Keratinocyte (primary cell): ENCODE data around the gene NXPH3. TPM values are rescaled to one million over a fixed set of nuclear protein-coding genes. Genes with fewer than 3 reads are reported as not detected.

Experiments used
- DNase-seq: peaks from one replicate; pipeline ENCODE4 v3.0.0-alpha.2; 2011; ENCODE audit warnings: low read depth, missing footprints, low spot score
- FAIRE-seq: peaks from 2 replicates; lab custom pipeline; 2011; peaks lifted over from hg19 to GRCh38; lab: Jason Lieb, UNC
- H2AFZ ChIP-seq: 2 replicates; pipeline ENCODE4 v1.6.0; 2012; ENCODE audit warnings: low read length, control low read depth, inconsistent platforms; ENCODE audit not compliant: control insufficient read depth
- H3K27ac ChIP-seq: 2 replicates; pipeline ENCODE4 v1.5.1; 2011; ENCODE audit warnings: low read length; ENCODE audit not compliant: control insufficient read depth, insufficient read depth
- H3K27me3 ChIP-seq: 3 replicates; pipeline ENCODE4 v1.6.0; 2011; ENCODE audit warnings: low read length; ENCODE audit not compliant: control insufficient read depth, insufficient read depth; ENCODE audit errors: extremely low read depth
- H3K36me3 ChIP-seq, 2 experiments: 2 replicates in 1 of 2; 3 replicates in 1 of 2; pipeline ENCODE4 v1.5.1; 2011; ENCODE audit warnings: low read length in 2 of 2, mild to moderate bottlenecking in 1 of 2; ENCODE audit not compliant: control insufficient read depth in 2 of 2, insufficient read depth in 2 of 2; ENCODE audit errors: extremely low read depth in 1 of 2
- H3K4me1 ChIP-seq: 3 replicates; pipeline ENCODE4 v1.5.1; 2011; ENCODE audit warnings: low read length; ENCODE audit not compliant: control insufficient read depth, insufficient read depth; ENCODE audit errors: extremely low read depth
- H3K4me2 ChIP-seq: 3 replicates; pipeline ENCODE4 v1.6.0; 2011; ENCODE audit warnings: low read depth, low read length; ENCODE audit not compliant: control insufficient read depth, insufficient read depth; ENCODE audit errors: extremely low read depth
- H3K4me3 ChIP-seq, 3 experiments: fragments of 200-600 bp in 1 of 3; sonication (generic) in 1 of 3; 2 replicates in 2 of 3; 3 replicates in 1 of 3; pipeline ENCODE4 v1.5.1; 2011 to 2016; ENCODE audit warnings: low read length in 3 of 3, mild to moderate bottlenecking in 3 of 3, control low read depth in 2 of 3, inconsistent platforms in 1 of 3, low read depth in 1 of 3, mixed read lengths in 1 of 3, mixed run types in 1 of 3, moderate library complexity in 1 of 3; ENCODE audit not compliant: control insufficient read depth in 2 of 3, insufficient read depth in 2 of 3; ENCODE audit errors: extremely low read depth in 1 of 3
- H3K79me2 ChIP-seq: 2 replicates; pipeline ENCODE4 v1.6.0; 2012; ENCODE audit warnings: low read length; ENCODE audit not compliant: control insufficient read depth, insufficient read depth
- H3K9ac ChIP-seq: 3 replicates; pipeline ENCODE4 v1.6.0; 2011; ENCODE audit warnings: low read length; ENCODE audit not compliant: control insufficient read depth, insufficient read depth; ENCODE audit errors: extremely low read depth
- H3K9me1 ChIP-seq: 3 replicates; pipeline ENCODE4 v1.6.0; 2011; ENCODE audit warnings: low read length; ENCODE audit not compliant: control insufficient read depth, insufficient read depth; ENCODE audit errors: extremely low read depth
- H3K9me3 ChIP-seq: 2 replicates; pipeline ENCODE4 v1.5.1; 2012; ENCODE audit warnings: low read depth, low read length; ENCODE audit not compliant: control insufficient read depth
- H4K20me1 ChIP-seq: 3 replicates; pipeline ENCODE4 v1.6.0; 2011; ENCODE audit warnings: low read length; ENCODE audit not compliant: control insufficient read depth, insufficient read depth; ENCODE audit errors: extremely low read depth
- CTCF ChIP-seq, 3 experiments: IDR thresholded peaks in 1 of 3; conservative IDR thresholded peaks in 1 of 3; optimal IDR thresholded peaks in 1 of 3; 2 replicates in 2 of 3; 3 replicates in 1 of 3; pipeline versions ENCODE3 to v1.5.1; 2011; ENCODE audit warnings: low read length in 3 of 3, mild to moderate bottlenecking in 3 of 3, moderate library complexity in 2 of 3, control low read depth in 1 of 3, inconsistent platforms in 1 of 3; ENCODE audit not compliant: insufficient read depth in 2 of 3; ENCODE audit errors: extremely low read depth in 1 of 3
- EZH2 ChIP-seq: IDR thresholded peaks from one replicate; pipeline ENCODE4 v1.6.1; 2012; ENCODE audit warnings: inconsistent platforms, mild to moderate bottlenecking, low read length, moderate library complexity
- dilution Hi-C: fragments of 300-500 bp; cut with MboI; formaldehyde crosslinking; loops from one replicate; pipeline ENCODE4 v1.7.0; 2020; ENCODE audit warnings: low sequenced_read_pairs; ENCODE audit not compliant: extremely low pct_ligation_motif_present
- polyA plus RNA-seq, 5 experiments: library from polyadenylated mRNA; depleted of rRNA in 3 of 5; stranded (reverse) in 3 of 5; stranded (forward) in 1 of 5; unstranded in 1 of 5; fragments of >200 nt; gene quantifications; 1 replicate in 1 of 5; 2 replicates in 3 of 5; 3 replicates in 1 of 5; pipeline versions ENCODE4 v1.2.1 to v1.2.3, GENCODE V29; 2011 to 2012; ENCODE audit warnings: missing spikeins in 2 of 5, low read depth in 1 of 5, low replicate concordance in 1 of 5

NXPH3 gene
- polyA plus RNA-seq, 1 donor (not counting 4 experiments of a cell fraction or from before 2014, with no cell fraction given), result 0.12 TPM

DNA sequence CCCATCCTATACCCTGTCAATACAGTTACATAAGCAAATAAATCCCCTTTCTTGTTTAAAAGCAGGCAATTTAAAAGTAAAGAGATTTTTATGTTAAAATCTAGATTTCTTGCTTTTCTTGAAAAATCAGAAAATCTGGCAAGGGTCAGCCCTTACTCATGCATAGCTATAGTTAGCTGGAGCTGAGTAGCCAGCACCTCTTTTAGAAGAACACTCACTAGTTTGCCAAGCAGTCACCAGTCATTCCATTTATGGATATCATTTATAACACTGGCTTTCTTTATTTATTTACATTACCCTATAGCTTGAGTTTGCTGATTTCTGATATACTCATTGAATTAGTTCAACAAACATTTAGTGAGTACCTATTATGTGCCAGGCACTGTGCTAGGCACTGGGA lies 45.7 kb downstream of the NXPH3 start:
- Histone ChIP-seq H3K9ac (no peak overlapping the region), H2AFZ (no peak overlapping the region), H3K79me2 (no peaks in the 10 kb centered on the region), H3K27ac (no peak overlapping the region), H3K27me3 (no peaks in the 10 kb centered on the region), H3K9me3 (no peaks in the 10 kb centered on the region), H3K4me2 (no peak overlapping the region), H3K4me3 (no peak overlapping the region), H4K20me1 (no peaks in the 10 kb centered on the region), H3K36me3 (peaks cover 6 to 23% of the 10 kb centered on the region in 2 experiments), H3K9me1 (no peaks in the 10 kb centered on the region), H3K4me1 (peaks cover 13% of the 10 kb centered on the region)
- DNase-seq (no peak), FAIRE-seq (no peak)
- TF ChIP-seq EZH2 (no peak), CTCF (optimal IDR thresholded peaks at IDR 0.05 in 1 of 3, IDR thresholded peaks at IDR 0.05 in 1 of 3, conservative IDR thresholded peaks at IDR 0.05 in 1 of 3; ENCODE audit: extremely low read depth in 1 of 3, insufficient read depth in 2 of 3, low read length in 3 of 3) (no peak)
- dilution Hi-C loops, result no loop called here

- FAIRE-seq (no peak), DNase-seq (no peak)
- no peak for TF ChIP-seq CTCF (optimal IDR thresholded peaks at IDR 0.05 in 1 of 3, IDR thresholded peaks at IDR 0.05 in 1 of 3, conservative IDR thresholded peaks at IDR 0.05 in 1 of 3; ENCODE audit: extremely low read depth in 1 of 3, insufficient read depth in 2 of 3, low read length in 3 of 3)
- no peak for TF ChIP-seq EZH2
- no peak overlapping the region for H3K27ac ChIP-seq
- H3K27me3 ChIP-seq, result no peaks in the 10 kb centered on the region
- no peaks in the 10 kb centered on the region for H3K9me1 ChIP-seq
- H4K20me1 ChIP-seq, result no peaks in the 10 kb centered on the region
- H3K9ac ChIP-seq, result no peak overlapping the region
- H3K9me3 ChIP-seq, result no peaks in the 10 kb centered on the region
- H3K4me1 ChIP-seq, result peaks cover 7% of the 10 kb centered on the region
- no peaks in the 10 kb centered on the region for H3K79me2 ChIP-seq
- H3K4me2 ChIP-seq, result no peak overlapping the region
- H3K36me3 ChIP-seq, result peaks cover 6 to 23% of the 10 kb centered on the region in 2 experiments
- dilution Hi-C loops, result no loop called here
- H2AFZ ChIP-seq, result no peak overlapping the region
- H3K4me3 ChIP-seq, result no peak overlapping the region
Observed at GRCh38 chr17:49621946-49622529, 46.4 kb downstream of the NXPH3 start.
